ENCODE measurements around the gene USH2A. TPM values are rescaled to one million over a fixed set of nuclear protein-coding genes. Genes with fewer than 3 reads are reported as not detected.

USH2A gene
- total RNA-seq, 4 donors from 2014 or later: under 0.01 TPM; not detected in 3

DNA sequence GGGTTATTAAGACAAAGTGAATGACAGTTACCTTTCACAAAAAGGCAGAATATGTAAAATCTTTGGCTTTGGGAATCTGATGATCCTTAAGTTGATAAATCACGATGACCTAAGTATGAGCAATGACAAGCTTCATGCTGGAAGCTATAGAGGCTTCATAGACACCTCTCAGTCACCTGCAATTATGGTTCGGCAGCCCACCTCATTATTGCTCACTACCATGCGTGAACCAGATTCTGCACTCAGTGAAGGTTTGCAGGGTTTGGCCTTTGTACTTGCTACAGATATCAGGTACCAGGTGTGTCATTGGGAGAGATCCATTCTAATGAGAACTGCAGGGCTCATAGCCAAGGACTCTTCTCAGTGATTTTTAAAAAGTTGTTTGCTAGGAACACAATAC is 692.6 kb downstream of the USH2A start:
- Histone ChIP-seq H3K4me3 (no peak overlapping the region), H3K27ac (no peak overlapping the region), H3K9me3 (no peaks in the 10 kb centered on the region), H3K27me3 (no peaks in the 10 kb centered on the region), H3K4me1 (no peaks in the 10 kb centered on the region), H3K36me3 (no peaks in the 10 kb centered on the region)
- intact Hi-C loops (cut with DNase I; ENCODE audit: low total_unique reads) (no loop called here), in situ Hi-C loops (cut with MboI; ENCODE audit: low pct_ligation_motif_present in 1 of 4, low pct_unique_long_range_greater_than_20kb in 1 of 4, low sequenced_read_pairs in 3 of 4) (no loop called here)
- DNase-seq: no peak
- TF ChIP-seq EP300 (IDR thresholded peaks at IDR 0.05; ENCODE audit: low read depth) (no peak), POLR2AphosphoS5 (IDR thresholded peaks at IDR 0.05) (no peak), POLR2A (IDR thresholded peaks at IDR 0.05) (no peak)
- TF ChIP-seq, protein P1, sequence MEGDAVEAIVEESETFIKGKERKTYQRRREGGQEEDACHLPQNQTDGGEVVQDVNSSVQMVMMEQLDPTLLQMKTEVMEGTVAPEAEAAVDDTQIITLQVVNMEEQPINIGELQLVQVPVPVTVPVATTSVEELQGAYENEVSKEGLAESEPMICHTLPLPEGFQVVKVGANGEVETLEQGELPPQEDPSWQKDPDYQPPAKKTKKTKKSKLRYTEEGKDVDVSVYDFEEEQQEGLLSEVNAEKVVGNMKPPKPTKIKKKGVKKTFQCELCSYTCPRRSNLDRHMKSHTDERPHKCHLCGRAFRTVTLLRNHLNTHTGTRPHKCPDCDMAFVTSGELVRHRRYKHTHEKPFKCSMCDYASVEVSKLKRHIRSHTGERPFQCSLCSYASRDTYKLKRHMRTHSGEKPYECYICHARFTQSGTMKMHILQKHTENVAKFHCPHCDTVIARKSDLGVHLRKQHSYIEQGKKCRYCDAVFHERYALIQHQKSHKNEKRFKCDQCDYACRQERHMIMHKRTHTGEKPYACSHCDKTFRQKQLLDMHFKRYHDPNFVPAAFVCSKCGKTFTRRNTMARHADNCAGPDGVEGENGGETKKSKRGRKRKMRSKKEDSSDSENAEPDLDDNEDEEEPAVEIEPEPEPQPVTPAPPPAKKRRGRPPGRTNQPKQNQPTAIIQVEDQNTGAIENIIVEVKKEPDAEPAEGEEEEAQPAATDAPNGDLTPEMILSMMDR (IDR thresholded peaks at IDR 0.05): no peak
- WGBS, 2 donors (ENCODE audit: low coverage in 1 of 2): 80 to 85% methylated on average over 1 to 3 of the region's 3 CpGs

DNA sequence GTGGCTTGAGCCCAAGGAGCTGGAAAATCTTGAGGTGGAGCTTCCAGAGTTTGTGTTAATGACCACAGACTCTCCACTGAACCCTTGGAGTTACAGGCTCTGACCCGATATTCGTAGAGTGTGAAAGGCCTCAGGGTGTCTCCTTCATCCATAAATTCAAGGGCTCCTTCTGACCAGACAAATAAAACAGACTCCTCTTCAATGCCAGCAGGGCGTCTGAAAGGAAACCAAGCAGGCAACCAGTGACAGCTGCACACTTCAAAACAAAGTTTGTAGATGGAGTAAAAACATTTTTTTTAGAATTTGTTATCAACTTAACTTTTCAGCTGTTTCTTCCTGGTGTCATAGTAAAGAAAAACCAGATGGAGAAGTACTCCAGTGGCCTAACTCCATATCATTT is 695.1 kb downstream of the USH2A start:
- H3K9me3 ChIP-seq: no peaks in the 10 kb centered on the region
- H3K4me1 ChIP-seq: no peaks in the 10 kb centered on the region
- no peaks in the 10 kb centered on the region for H3K36me3 ChIP-seq
- in situ Hi-C loops (cut with MboI; ENCODE audit: low pct_ligation_motif_present in 1 of 4, low pct_unique_long_range_greater_than_20kb in 1 of 4, low sequenced_read_pairs in 3 of 4): no loop called here
- 0 to 52% methylated on average over 1 to 3 of the region's 3 CpGs for WGBS, 2 donors (ENCODE audit: low coverage in 1 of 2)
- H3K27me3 ChIP-seq: no peaks in the 10 kb centered on the region
- no peak for DNase-seq
- no peak overlapping the region for H3K4me3 ChIP-seq
- no peak overlapping the region for H3K27ac ChIP-seq
- TF ChIP-seq, protein P1 (IDR thresholded peaks at IDR 0.05): no peak
- TF ChIP-seq POLR2A (IDR thresholded peaks at IDR 0.05) (no peak), POLR2AphosphoS5 (IDR thresholded peaks at IDR 0.05) (no peak), EP300 (IDR thresholded peaks at IDR 0.05; ENCODE audit: low read depth) (no peak)
- intact Hi-C loops (cut with DNase I; ENCODE audit: low total_unique reads): no loop called here

DNA sequence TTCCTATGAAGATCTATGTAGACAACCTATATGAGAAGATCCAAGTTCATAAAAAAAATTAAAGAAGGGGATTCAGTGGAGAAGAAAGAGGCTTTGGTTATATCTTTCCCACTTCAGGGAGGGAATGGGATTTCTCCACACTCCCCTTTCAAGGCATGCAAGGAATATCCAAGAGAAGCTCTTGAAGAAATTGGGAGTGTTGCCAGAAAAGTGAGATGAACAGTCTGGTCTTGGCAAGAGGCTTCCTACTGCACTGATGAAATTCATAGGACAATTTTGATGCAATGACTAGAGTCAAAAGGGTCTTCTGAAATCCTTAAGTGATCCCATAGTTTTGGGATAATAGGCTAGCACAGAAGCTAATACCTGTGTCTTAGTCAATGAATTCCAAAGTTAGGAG is 703.1 kb downstream of the USH2A start:
- intact Hi-C loops (cut with DNase I; ENCODE audit: low total_unique reads): no loop called here
- no peak overlapping the region for H3K4me3 ChIP-seq
- no peaks in the 10 kb centered on the region for H3K36me3 ChIP-seq
- TF ChIP-seq, protein P1 (IDR thresholded peaks at IDR 0.05): no peak
- TF ChIP-seq POLR2AphosphoS5 (IDR thresholded peaks at IDR 0.05) (no peak), EP300 (IDR thresholded peaks at IDR 0.05; ENCODE audit: low read depth) (no peak), POLR2A (IDR thresholded peaks at IDR 0.05) (no peak)
- no peak for DNase-seq
- H3K4me1 ChIP-seq: no peaks in the 10 kb centered on the region
- in situ Hi-C loops (cut with MboI; ENCODE audit: low pct_ligation_motif_present in 1 of 4, low pct_unique_long_range_greater_than_20kb in 1 of 4, low sequenced_read_pairs in 3 of 4): no loop called here
- no peak overlapping the region for H3K27ac ChIP-seq
- no peaks in the 10 kb centered on the region for H3K9me3 ChIP-seq
- H3K27me3 ChIP-seq: no peaks in the 10 kb centered on the region

DNA sequence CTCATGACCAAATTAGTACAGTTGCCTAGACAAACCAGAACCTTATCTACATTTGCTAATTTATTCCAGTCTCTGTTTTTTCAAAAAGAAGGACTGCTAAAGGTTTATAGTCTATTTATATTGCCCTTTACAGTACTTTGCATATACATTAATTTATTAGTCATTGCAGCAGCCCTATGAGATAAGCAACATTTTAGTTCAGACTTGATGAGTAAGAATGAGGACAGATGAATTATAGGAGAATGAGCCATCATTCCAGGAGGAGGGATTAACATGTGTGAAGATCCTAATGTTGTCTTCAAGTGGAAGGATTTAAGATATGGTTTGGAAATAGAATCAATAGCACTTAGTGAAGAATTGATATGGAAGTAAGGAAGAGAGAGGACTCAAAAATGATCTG is 703.7 kb downstream of the USH2A start:
- no peak for DNase-seq
- no peaks in the 10 kb centered on the region for H3K36me3 ChIP-seq
- no peak overlapping the region for H3K4me3 ChIP-seq
- TF ChIP-seq, protein P1 (IDR thresholded peaks at IDR 0.05): no peak
- no peak overlapping the region for H3K27ac ChIP-seq
- in situ Hi-C loops (cut with MboI; ENCODE audit: low pct_ligation_motif_present in 1 of 4, low pct_unique_long_range_greater_than_20kb in 1 of 4, low sequenced_read_pairs in 3 of 4) (no loop called here), intact Hi-C loops (cut with DNase I; ENCODE audit: low total_unique reads) (no loop called here)
- no peaks in the 10 kb centered on the region for H3K9me3 ChIP-seq
- no peaks in the 10 kb centered on the region for H3K27me3 ChIP-seq
- H3K4me1 ChIP-seq: no peaks in the 10 kb centered on the region

All from transverse colon (tissue), 4 donors.